A549 (cell line): Measurements from ENCODE around the gene TAF4. TPM values are rescaled to one million over a fixed set of nuclear protein-coding genes. Genes with fewer than 3 reads are reported as not detected.
"Not testable (repeated sequence)": the region's sequence is repeated elsewhere in the genome, so short reads cannot be mapped to it uniquely, and the experiment has no call there.

Experiments
- ATAC-seq, 2 experiments: fragments of 200-7000 bp in 1 of 2; fragments of >200 bp in 1 of 2; cut with Nextera tagmentation in 1 of 2; cut with Tn5 transposase in 1 of 2; 3 replicates each; pipeline versions ENCODE4 v1.8.0 to v1.9.1; 2018 to 2020; ENCODE audit warnings: mild to moderate bottlenecking in 1 of 2, moderate library complexity in 1 of 2
- CTCF ChIA-PET: fragments of 300-600 bp; sonication (Branson Sonifier 250); formaldehyde crosslinking; extraction: SDS; loops from one replicate; lab custom pipeline; 2021; ENCODE audit warnings: antibody characterized with exemption, inconsistent platforms; lab: Yijun Ruan, JAX
- POLR2A ChIA-PET: fragments of 350-600 bp; formaldehyde crosslinking; extraction: SDS; loops from one replicate; lab custom pipeline; 2021; ENCODE audit warnings: antibody characterized with exemption, inconsistent platforms; lab: Yijun Ruan, JAX
- DNase-seq, 2 experiments: peaks; one replicate each; pipeline versions ENCODE4 v3.0.0 to v3.0.0-alpha.2; 2011 to 2016; ENCODE audit warnings: low read depth in 1 of 2, low spot score in 1 of 2
- FAIRE-seq: peaks from 2 replicates; lab custom pipeline; 2011; peaks lifted over from hg19 to GRCh38; lab: Jason Lieb, UNC
- H3K27ac ChIP-seq, 2 experiments: fragments of >200 bp; sonication (Bioruptor Twin); formaldehyde crosslinking; 3 replicates each; pipeline ENCODE4 v1.5.1; 2016 to 2017
- H3K4me1 ChIP-seq: fragments of >200 bp; sonication (Bioruptor Twin); formaldehyde crosslinking; 3 replicates; pipeline ENCODE4 v1.6.1; 2016
- H3K4me2 ChIP-seq: fragments of >200 bp; sonication (Bioruptor Twin); formaldehyde crosslinking; 3 replicates; pipeline ENCODE4 v1.6.1; 2016
- H3K4me3 ChIP-seq: fragments of >200 bp; sonication (Bioruptor Twin); formaldehyde crosslinking; 3 replicates; pipeline ENCODE4 v1.5.1; 2016
- H3K9me3 ChIP-seq: fragments of >200 bp; sonication (Bioruptor Twin); formaldehyde crosslinking; 3 replicates; pipeline ENCODE4 v1.6.1; 2016
- CEBPB ChIP-seq, 2 experiments: fragments of >200 bp in 1 of 2; sonication (Bioruptor Twin) in 1 of 2; formaldehyde crosslinking in 1 of 2; IDR thresholded peaks; 2 replicates each; pipeline ENCODE4 v1.6.1; 2012 to 2016
- CHD4 ChIP-seq: fragments of 200-600 bp; sonication (generic); IDR thresholded peaks from 2 replicates; pipeline ENCODE4 v1.6.1; 2016; ENCODE audit warnings: antibody characterized with exemption, mild to moderate bottlenecking, borderline replicate concordance
- EHMT2 ChIP-seq: fragments of 200-600 bp; sonication (generic); IDR thresholded peaks from 2 replicates; pipeline ENCODE4 v1.6.1; 2016; ENCODE audit warnings: antibody characterized with exemption, low read depth, mild to moderate bottlenecking, moderate library complexity
- FOSL2 ChIP-seq, 2 experiments: fragments of 450-650 bp in 1 of 2; fragments of >200 bp in 1 of 2; sonication (Bioruptor Twin) in 1 of 2; formaldehyde crosslinking; IDR thresholded peaks; 2 replicates each; pipeline versions ENCODE4 v1.5.0 to v1.6.1; 2016 to 2020; ENCODE audit warnings: mild to moderate bottlenecking in 1 of 2, moderate library complexity in 1 of 2
- HOXA7 ChIP-seq: fragments of 250-450 bp; sonication (Bioruptor Pico); IDR thresholded peaks from 2 replicates; pipeline ENCODE4 v1.5.0; 2020; ENCODE audit warnings: mild to moderate bottlenecking, moderate library complexity
- HOXB13 ChIP-seq: fragments of 250-450 bp; sonication (Bioruptor Pico); IDR thresholded peaks from 2 replicates; pipeline ENCODE4 v1.5.0; 2020; ENCODE audit warnings: low read depth, mild to moderate bottlenecking, moderate library complexity
- HOXB5 ChIP-seq: fragments of 250-450 bp; sonication (Bioruptor Pico); IDR thresholded peaks from 2 replicates; pipeline ENCODE4 v1.5.0; 2020; ENCODE audit warnings: mild to moderate bottlenecking, moderate library complexity
- JUNB ChIP-seq: fragments of >200 bp; sonication (Bioruptor Twin); formaldehyde crosslinking; IDR thresholded peaks from 2 replicates; pipeline ENCODE4 v1.6.1; 2016
- NFE2L2 ChIP-seq: fragments of 150-350 bp; conservative IDR thresholded peaks from 2 replicates; pipeline ENCODE4 v1.6.1; 2014; ENCODE audit warnings: low read length
- NPAS2 ChIP-seq: fragments of 250-450 bp; sonication (Bioruptor Pico); IDR thresholded peaks from 2 replicates; pipeline ENCODE4 v1.8.0; 2022; ENCODE audit warnings: mild to moderate bottlenecking, moderate library complexity, borderline replicate concordance
- NR3C1 ChIP-seq: fragments of >200 bp; sonication (Bioruptor Twin); formaldehyde crosslinking; IDR thresholded peaks from 3 replicates; pipeline ENCODE4 v1.6.1; 2017
- PHF8 ChIP-seq: fragments of 200-600 bp; sonication (generic); IDR thresholded peaks from 2 replicates; pipeline ENCODE4 v1.6.1; 2016; ENCODE audit warnings: low read depth, mild to moderate bottlenecking, antibody characterized with exemption, moderate library complexity, borderline replicate concordance
- RFX5 ChIP-seq: fragments of 450-650 bp; IDR thresholded peaks from 2 replicates; pipeline ENCODE4 v1.7.1; 2014; ENCODE audit warnings: antibody characterized with exemption, mild to moderate bottlenecking, moderate library complexity
- RNF2 ChIP-seq: fragments of 200-600 bp; sonication (generic); IDR thresholded peaks from 2 replicates; pipeline ENCODE4 v1.6.1; 2016; ENCODE audit warnings: low read depth, mild to moderate bottlenecking, antibody characterized with exemption, moderate library complexity, borderline replicate concordance
- SREBF2 ChIP-seq: fragments of 450-650 bp; IDR thresholded peaks from 2 replicates; pipeline ENCODE4 v1.6.1; 2014; ENCODE audit warnings: mild to moderate bottlenecking, moderate library complexity
- WGBS: methylation state at CpG from one replicate; pipeline ENCODE4 v1.1.6; 2017; ENCODE audit errors: missing lambda C conversion rate; 5-methylcytosine and 5-hydroxymethylcytosine counted together
- polyA plus RNA-seq, 4 experiments: library from polyadenylated mRNA; depleted of rRNA in 3 of 4; stranded (reverse); fragments of >200 nt; fragmentation: RNase III in 1 of 4; extraction: RNeasy Plus Mini Kit Qiagen cat#74134 plus additional on column Dnase treatment in 1 of 4; gene quantifications; 2 replicates in 3 of 4; 3 replicates in 1 of 4; pipeline ENCODE4 v1.2.3, GENCODE V29; 2011 to 2017
- TF ChIP-seq, protein P1 (sequence below): fragments of >200 bp; sonication (Bioruptor Twin); formaldehyde crosslinking; IDR thresholded peaks from 3 replicates; pipeline ENCODE4 v1.5.1; 2016
- TF ChIP-seq, protein P2 (sequence below): fragments of 250-450 bp; sonication (Bioruptor Pico); IDR thresholded peaks from 2 replicates; pipeline ENCODE4 v1.5.0; 2021; ENCODE audit warnings: mild to moderate bottlenecking, moderate library complexity, borderline replicate concordance

TAF4 gene
- polyA plus RNA-seq, 2 of the 4 experiments (the other 2 are of a cell fraction) = 6.1 to 11.0 TPM

DNA sequence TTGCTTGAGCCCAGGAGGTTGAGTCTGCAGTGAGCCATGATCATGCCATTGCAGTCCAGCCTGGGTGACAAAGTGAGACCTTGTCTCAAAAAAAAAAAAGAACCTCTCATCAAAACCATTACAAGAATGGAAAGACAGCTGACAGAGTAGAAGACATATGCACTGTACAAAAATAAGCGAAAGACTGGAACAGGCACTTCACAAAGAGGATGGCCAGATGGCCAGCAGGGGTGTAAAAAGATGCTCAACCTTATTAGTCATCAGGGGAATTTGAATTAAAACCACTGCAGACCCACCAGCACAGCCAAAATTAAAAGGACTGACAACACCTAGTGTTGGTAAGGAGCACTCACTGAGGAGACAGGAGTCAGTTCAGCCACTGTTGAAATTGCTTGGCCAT lies 13.5 kb upstream of the TAF4 start (continued):
- TF ChIP-seq, protein P1, sequence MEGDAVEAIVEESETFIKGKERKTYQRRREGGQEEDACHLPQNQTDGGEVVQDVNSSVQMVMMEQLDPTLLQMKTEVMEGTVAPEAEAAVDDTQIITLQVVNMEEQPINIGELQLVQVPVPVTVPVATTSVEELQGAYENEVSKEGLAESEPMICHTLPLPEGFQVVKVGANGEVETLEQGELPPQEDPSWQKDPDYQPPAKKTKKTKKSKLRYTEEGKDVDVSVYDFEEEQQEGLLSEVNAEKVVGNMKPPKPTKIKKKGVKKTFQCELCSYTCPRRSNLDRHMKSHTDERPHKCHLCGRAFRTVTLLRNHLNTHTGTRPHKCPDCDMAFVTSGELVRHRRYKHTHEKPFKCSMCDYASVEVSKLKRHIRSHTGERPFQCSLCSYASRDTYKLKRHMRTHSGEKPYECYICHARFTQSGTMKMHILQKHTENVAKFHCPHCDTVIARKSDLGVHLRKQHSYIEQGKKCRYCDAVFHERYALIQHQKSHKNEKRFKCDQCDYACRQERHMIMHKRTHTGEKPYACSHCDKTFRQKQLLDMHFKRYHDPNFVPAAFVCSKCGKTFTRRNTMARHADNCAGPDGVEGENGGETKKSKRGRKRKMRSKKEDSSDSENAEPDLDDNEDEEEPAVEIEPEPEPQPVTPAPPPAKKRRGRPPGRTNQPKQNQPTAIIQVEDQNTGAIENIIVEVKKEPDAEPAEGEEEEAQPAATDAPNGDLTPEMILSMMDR = no peak

DNA sequence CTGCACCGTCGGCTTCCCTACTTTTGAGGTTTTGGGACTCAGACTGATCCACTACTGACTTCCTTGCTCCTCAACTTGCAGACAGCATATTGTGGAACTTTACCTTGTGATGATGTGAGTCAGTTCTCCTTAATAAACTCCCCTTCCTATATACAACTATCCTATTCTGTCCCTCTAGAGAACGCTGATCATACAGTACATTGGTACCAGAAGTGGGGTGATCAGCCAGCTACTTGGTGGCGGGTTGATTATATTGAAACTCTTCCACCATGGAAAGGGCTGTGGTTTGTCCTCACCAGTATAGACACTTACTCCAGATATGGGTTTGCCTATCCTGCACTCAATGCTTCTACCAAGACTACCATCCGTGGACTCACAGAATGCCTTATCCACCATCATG lies 7.6 kb upstream of the TAF4 start:
- no peaks in the 10 kb centered on the region for H3K4me1 ChIP-seq
- DNase-seq = no peak
- TF ChIP-seq, protein P2, sequence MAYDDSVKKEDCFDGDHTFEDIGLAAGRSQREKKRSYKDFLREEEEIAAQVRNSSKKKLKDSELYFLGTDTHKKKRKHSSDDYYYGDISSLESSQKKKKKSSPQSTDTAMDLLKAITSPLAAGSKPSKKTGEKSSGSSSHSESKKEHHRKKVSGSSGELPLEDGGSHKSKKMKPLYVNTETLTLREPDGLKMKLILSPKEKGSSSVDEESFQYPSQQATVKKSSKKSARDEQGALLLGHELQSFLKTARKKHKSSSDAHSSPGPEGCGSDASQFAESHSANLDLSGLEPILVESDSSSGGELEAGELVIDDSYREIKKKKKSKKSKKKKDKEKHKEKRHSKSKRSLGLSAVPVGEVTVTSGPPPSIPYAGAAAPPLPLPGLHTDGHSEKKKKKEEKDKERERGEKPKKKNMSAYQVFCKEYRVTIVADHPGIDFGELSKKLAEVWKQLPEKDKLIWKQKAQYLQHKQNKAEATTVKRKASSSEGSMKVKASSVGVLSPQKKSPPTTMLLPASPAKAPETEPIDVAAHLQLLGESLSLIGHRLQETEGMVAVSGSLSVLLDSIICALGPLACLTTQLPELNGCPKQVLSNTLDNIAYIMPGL (CRISPR knock-in tag) = no peak
- TF ChIP-seq HOXB5 (CRISPR knock-in tag) (no peak), HOXB13 (CRISPR knock-in tag) (no peak), JUNB (no peak), CEBPB (IDR thresholded peaks at IDR 0.05) (no peak), EHMT2 (no peak), NFE2L2 (no peak), PHF8 (no peak), HOXA7 (CRISPR knock-in tag) (no peak), CHD4 (no peak), RFX5 (no peak), FOSL2 (IDR thresholded peaks at IDR 0.05) (no peak), FOSL2 (CRISPR knock-in tag; IDR thresholded peaks at IDR 0.05) (no peak), SREBF2 (no peak), NPAS2 (CRISPR knock-in tag) (no peak), RNF2 (no peak), NR3C1 (no peak)
- TF ChIP-seq, all 56 proteins: peak for 0
- no peak overlapping the region for H3K4me2 ChIP-seq
- no peak overlapping the region for H3K27ac ChIP-seq
- ATAC-seq (no peak), FAIRE-seq (no peak)
- 36% methylated on average over 5 of the region's 5 CpGs for WGBS
- H3K9me3 ChIP-seq = peaks cover 63% of the 10 kb centered on the region
- H3K4me3 ChIP-seq = no peak overlapping the region
- CTCF ChIA-PET = no interaction called here
- POLR2A ChIA-PET = no interaction called here

DNA sequence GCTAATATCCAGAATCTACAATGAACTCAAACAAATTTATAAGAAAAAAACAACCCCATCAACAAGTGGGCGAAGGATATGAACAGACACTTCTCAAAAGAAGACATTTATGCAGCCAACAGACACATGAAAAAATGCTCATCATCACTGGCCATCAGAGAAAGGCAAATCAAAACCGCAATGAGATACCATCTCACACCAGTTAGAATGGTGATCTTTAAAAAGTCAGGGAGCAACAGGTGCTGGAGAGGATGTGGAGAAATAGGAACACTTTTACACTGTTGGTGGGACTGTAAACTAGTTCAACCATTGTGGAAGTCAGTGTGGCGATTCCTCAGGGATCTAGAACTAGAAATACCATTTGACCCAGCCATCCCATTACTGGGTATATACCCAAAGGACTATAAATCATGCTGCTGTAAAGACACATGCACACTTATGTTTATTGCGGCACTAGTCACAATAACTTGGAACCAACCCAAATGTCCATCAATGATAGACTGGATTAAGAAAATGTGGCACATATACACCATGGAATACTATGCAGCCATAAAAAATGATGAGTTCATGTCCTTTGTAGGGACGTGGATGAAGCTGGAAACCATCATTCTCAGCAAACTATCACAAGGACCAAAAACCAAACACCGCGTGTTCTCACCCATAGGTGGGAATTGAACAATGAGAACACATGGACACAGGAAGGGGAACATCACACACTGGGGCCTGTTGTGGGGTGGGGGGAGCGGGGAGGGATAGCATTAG lies 6.2 kb upstream of the TAF4 start:
- H3K9me3 ChIP-seq = peaks cover 51% of the 10 kb centered on the region
- H3K4me1 ChIP-seq, H3K27ac ChIP-seq, FAIRE-seq, CTCF ChIA-PET, POLR2A ChIA-PET, ATAC-seq, H3K4me3 ChIP-seq, H3K4me2 ChIP-seq, DNase-seq: not testable (repeated sequence)
- 43% methylated on average over 8 of the region's 8 CpGs for WGBS
